GM18909 (cell line): Measurements from ENCODE around the gene SNTN.

Experiments
- ATAC-seq: cut with Tn5 transposase; IDR thresholded peaks from one replicate; pipeline ENCODE4 v1.9.1; 2021; ENCODE audit warnings: mild to moderate bottlenecking; ENCODE audit not compliant: unreplicated experiment, poor library complexity

Gene SNTN

DNA sequence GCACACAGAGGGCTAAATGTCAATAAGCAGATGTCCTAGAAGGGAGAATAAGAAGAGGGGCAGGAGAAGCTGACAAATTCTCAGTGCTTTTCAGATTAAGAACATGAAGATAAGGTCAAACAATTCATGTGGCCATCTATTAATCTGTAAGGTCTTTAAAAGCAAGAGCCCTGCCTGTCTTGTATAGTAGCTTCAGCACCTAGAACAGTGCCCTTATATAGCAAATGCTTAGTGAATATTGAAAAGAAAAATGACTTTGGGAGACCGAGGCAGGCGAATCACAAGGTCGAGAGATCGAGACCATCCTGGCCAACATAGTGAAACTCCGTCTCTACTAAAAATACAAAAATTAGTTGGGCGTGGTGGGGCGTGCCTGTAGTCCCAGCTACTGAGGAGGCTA is 18.1 kb downstream of the SNTN start:
- ATAC-seq, result no peak

DNA sequence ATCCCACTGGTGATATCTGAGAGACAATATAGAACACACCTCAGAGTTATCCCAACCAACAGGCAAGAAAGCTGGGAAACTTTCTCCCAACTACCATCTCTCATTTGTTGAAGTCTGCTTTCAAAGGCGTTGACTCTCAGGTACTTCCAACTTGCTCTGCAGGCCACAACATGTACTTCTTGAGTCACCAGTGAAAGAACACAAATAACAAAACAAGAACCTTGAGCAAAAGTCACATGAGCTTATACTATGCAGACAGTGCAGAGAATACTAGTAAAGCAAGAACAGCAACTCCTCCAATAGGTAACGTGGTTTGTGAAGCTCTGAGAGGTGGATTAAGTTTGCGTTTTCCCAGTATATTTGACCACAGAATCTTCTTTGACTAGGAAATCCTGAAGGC is 20.6 kb downstream of the SNTN start:
- ATAC-seq, result no peak

DNA sequence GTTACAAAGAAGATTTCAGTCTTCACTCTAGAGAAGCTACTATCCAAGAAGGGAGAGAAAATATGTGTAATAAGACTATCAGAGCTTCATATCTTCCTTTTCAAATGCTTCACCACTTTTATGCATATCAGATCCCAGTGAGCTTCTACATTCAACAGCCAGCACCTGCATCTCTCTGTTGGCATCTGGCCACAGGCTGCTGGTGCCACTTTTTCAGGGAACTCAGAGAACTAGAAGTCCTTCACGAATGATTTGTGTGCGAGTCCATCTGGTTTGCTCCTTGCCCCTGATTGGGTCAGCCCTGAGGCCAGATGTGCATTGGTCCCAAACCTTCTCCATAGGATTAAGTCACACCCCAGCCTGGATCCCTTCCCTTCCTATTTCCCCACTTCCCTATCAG is 22.1 kb downstream of the SNTN start:
- ATAC-seq, result no peak

DNA sequence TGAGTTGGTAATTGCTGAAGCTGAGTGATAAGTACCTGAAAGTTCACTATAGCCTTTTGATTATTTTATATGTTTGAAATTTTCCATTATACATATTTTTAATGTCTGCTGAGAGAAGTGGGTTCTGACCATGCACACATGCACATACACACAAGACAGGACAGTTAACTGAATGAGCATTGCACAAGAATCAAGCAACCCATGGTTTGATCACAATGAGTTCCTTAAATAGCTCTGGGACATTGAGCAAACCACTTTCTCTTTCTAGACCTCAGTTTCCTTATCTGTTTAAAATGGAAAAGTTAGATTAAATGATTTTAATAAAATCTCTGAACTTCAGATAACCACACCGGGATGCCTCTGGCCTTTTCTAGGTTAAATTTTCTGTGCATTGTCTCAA is 26.7 kb downstream of the SNTN start:
- ATAC-seq, result no peak

DNA sequence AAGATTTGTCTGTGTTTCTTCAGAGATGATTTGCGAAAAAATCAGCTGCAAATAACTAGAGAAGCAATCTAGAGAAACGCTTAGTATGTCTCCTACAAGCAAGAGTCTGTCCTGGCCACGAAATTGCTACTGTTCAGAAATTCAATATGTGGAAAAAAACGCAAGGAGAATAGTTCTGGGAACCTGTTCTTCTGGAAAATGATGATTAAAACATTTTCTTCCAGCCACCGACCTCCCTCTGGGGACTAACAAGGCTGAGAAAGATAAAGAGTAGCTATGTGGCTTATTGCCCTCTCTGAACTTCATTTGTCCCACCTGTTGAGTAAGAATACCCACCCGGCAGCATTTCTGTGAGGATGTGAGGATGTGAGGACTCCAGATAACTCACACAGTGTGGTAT is 31.6 kb downstream of the SNTN start:
- ATAC-seq, result no peak

DNA sequence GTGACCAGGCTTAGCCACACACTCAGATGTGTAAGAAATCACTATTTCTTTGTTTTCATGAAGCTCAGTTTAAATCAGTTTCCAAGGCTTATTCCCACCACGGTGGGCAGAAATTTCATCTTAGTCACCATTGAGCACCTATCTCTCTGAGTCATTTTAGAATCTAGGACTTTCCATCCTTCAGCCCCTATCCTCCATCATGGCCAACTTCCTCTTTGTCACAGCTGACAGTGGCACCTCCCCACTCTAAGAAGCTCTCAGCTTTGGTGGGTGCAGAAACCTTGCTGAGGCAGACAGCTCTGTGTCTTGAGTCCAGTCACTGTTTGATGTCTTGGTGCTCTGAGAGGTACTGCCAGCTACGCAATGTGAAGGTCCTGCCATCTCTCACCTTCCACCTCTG is 32.9 kb downstream of the SNTN start:
- ATAC-seq, result no peak

DNA sequence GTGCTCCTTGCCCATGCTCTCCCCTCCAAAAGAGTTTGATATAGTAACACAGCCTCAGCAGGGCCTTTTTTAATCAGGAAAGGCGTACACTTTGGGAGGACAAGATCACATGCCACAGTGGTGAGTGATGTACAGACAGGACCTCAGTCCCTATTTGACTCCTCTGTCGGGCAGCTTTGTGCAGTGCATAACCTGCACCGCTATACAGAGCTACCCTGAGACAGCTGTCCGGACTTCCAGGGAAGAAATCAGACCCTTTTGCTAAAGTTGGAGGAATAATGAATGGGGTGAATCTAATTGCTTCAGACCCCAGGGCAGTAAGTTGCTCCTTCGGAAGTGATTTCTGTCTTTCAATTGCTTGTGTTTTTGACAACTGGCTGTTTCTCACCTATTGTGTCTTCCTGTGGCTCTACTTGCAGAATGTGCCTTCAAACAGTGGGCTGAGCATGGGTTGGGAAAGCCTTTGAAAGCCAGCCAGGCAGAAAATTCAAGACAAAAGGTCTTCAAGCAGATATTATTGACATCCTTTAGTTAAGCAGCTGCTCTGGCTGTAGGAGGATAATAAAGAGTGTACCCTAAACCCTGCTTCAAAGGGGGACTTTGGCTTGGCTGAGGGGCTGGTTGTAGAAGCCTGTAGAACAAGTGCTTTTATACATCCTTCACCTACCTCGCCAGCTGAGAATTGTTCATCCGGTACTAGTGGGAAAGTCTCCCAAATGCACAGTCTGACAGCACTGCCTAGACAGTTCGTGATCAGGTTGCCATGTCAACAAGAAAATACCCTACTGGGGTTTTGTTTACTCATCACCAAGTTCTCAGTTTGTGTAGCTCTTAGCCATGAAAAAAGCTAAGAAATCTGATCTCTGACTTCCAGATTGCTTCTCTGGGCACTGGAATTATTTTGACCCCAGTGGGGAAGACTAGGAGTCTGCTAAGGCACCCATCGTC is 35.1 kb downstream of the SNTN start:
- no peak for ATAC-seq

DNA sequence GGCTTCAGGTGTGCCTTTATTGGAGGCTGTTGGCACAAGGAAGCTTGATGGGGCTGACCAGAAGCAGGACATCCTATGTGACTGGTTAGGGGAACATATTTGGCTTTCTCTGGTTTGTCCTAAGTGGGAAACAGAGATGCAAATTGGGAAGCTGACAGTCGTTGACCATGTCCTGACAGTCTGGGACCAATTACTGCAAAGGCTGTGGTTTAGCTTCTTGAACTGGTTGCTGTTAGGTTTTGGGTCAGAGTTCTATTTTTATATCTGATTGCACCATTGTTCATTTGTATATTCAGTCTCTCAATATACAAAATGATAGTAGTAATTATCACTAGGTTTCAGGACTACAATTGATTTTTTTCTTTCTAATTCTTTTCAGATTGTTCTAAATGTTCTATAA is 36.8 kb downstream of the SNTN start:
- no peak for ATAC-seq

DNA sequence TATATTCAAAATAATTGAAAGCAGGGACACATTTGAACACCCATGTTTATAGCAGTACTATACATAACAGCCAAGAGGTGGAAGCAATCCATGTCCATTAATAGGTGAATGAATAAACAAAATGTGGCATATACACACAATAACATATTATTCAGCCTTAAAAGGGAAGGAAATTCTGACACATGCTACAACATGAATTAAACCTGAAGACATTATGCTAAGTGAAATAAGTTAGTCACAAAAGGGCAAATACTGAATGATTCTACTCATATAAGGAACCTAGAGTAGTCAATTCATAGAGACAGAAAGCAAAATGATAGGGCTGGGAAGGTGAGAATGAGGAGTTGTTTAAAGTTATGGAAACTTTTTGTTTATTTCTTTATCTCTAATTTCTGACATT is 40.9 kb downstream of the SNTN start:
- no peak for ATAC-seq

DNA sequence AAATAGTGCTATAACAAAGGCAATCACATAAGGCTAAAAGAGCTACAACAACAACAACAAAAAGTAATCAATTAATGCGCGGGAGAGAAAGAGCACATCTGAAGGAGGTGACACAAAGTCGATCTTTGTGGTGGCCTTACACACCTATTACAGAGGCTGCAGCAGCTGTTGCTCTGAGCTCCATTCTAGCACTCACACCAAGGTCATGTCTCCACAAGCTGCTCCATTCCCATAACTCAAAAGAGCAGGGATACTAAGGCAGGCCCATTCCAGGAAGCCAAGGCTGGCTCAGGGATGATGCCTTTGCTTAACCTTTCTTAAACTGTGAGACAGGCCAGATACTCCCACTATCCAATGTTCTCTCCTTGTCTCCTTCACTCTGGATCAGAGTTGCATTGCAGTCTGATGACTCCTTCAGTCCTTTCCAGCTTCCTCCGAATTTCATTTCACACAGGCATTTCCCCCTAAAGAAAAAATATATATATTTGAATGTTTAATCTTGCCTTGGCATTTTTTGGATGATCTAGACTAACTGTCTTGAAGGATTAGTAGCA is 52.7 kb downstream of the SNTN start:
- ATAC-seq, result no peak

DNA sequence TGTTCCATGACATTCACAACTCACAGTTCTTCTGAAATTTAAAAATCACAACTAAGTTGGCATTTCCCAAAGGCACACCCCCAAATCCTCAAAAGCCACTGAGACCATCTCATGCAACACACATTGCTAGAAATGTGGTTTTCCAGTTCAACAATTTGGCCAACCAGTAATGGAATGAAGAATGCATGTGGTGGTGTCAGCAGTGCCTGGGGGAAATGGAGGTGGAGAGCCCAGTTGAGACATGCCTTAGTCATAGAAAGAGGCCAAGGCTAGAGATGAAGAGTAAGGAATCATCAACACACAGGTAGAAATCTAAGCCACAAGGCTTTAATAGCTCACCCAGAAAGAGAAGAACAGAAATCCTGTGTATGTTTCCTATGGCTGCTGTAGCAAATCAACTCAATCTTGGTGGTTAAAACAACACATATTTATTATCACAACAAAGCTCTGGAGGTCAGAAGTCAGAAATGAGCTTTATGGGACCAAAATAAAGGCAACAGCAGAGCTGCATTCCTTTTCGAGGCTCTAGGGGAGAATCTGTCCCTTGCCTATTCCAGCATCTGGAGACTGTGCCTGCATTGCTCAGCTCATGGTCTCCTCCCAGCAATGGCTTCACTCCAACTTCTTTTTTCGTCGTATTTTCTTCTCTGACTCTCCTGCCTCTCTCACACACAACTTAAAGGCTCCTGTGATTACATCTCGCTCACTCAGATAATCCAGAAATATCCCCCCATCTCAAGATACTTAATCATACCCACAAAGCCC is 54.0 kb downstream of the SNTN start:
- no peak for ATAC-seq

DNA sequence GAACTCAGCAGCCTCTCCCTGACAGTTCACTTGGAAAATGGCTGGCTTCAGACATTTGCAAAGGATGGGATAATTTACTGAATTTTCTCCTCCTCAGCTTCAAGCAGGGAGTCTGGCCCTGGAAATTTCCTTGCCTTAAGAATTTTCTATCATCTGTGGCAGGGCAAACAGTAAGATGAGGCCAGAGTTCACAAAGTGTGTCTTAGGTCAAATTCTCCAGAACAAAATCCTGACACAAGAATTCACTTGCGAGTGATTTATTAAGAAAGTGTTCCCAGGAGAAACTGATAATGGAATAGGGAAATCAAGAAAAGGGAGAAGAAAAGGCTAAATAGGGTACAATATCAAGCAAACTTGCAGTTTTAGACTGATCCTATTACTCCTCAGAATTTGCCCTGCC is 55.3 kb downstream of the SNTN start:
- no peak for ATAC-seq

DNA sequence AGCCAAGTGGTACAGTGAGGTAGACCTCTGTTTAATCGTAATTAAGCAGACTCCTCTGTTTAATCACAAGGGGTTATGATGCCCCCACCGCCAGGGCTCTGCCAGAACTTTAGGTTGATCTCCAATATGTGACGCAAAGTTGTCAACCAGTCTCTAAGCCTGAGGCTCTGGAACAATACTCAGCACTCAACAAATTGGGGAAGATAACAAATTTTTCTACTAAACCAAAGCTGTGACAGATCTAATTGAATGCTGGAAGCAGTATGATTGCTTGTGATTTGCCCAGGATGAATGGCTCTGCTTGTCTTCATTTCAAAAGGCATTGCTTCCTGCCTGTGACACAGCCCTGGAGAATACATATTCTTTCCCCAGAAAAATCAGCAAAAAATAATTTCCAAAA is 57.1 kb downstream of the SNTN start:
- ATAC-seq, result no peak
